Esophagus muscularis mucosa (tissue), 4 donors: Measurements from ENCODE around the gene ERBB4.

Source experiments
- EP300 ChIP-seq: sonication (generic); formaldehyde crosslinking; IDR thresholded peaks from one replicate; pipeline ENCODE4 v1.6.1; 2017; ENCODE audit warnings: antibody characterized with exemption
- POLR2A ChIP-seq: fragments of 450-650 bp; IDR thresholded peaks from one replicate; pipeline ENCODE4 v1.6.1; 2017; ENCODE audit warnings: antibody characterized with exemption, moderate library complexity, mild to moderate bottlenecking, low read depth
- POLR2AphosphoS5 ChIP-seq, 2 donors: sonication (generic); formaldehyde crosslinking; IDR thresholded peaks; one replicate each; pipeline ENCODE4 v1.6.1; 2017; ENCODE audit warnings: antibody characterized with exemption in 2 of 2
- TF ChIP-seq, protein P1 (sequence below), 3 experiments: fragments of 200-600 bp in 2 of 3; fragments of 450-650 bp in 1 of 3; sonication (generic) in 2 of 3; IDR thresholded peaks; one replicate each; pipeline ENCODE4 v1.5.1; 2017 to 2019; ENCODE audit warnings: antibody characterized with exemption in 3 of 3, mild to moderate bottlenecking in 2 of 3, moderate library complexity in 1 of 3

DNA sequence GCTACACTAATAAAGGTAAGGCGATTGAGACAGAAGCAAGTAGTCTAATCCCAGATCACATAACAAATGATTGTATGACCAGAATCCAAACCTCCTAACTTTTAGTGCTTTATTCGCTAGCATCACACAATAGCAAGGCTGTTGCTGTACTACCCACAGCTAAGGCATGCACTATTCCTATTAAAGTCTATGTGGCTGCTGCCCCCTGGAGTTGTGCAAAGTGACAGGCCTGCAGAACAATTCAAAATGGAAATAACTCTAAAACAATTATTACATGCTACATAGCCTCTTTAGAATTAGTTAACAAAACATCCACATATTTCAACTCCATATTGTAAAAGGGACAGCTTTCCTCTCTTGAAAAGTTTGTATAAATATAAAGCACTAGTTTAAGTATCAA is 6.0 kb downstream of the ERBB4 start:
- TF ChIP-seq POLR2AphosphoS5 (IDR thresholded peaks at IDR 0.05) = no peak
- TF ChIP-seq, protein P1, sequence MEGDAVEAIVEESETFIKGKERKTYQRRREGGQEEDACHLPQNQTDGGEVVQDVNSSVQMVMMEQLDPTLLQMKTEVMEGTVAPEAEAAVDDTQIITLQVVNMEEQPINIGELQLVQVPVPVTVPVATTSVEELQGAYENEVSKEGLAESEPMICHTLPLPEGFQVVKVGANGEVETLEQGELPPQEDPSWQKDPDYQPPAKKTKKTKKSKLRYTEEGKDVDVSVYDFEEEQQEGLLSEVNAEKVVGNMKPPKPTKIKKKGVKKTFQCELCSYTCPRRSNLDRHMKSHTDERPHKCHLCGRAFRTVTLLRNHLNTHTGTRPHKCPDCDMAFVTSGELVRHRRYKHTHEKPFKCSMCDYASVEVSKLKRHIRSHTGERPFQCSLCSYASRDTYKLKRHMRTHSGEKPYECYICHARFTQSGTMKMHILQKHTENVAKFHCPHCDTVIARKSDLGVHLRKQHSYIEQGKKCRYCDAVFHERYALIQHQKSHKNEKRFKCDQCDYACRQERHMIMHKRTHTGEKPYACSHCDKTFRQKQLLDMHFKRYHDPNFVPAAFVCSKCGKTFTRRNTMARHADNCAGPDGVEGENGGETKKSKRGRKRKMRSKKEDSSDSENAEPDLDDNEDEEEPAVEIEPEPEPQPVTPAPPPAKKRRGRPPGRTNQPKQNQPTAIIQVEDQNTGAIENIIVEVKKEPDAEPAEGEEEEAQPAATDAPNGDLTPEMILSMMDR (IDR thresholded peaks at IDR 0.05) = no peak
- no peak for TF ChIP-seq EP300
- TF ChIP-seq POLR2A = no peak
